CD4-positive, alpha-beta T cell (primary cell): ENCODE measurements around the gene IFI27. TPM values are rescaled to one million over a fixed set of nuclear protein-coding genes. Genes with fewer than 3 reads are reported as not detected.

Source experiments
- ATAC-seq: fragments of 200-7000 bp; cut with Tn5 transposase; one replicate; pipeline ENCODE4 v1.10.0; 2022; ENCODE audit warnings: mild to moderate bottlenecking; ENCODE audit not compliant: poor library complexity
- CTCF ChIA-PET: fragments of 350-600 bp; sonication (Branson Sonifier 250); formaldehyde crosslinking; loops from one replicate; lab custom pipeline; 2021; ENCODE audit warnings: antibody characterized with exemption, inconsistent platforms; lab: Charles Lee
- POLR2A ChIA-PET: fragments of 350-600 bp; sonication (Branson Sonifier 250); formaldehyde crosslinking; loops from one replicate; lab custom pipeline; 2021; ENCODE audit warnings: antibody characterized with exemption, inconsistent platforms; lab: Charles Lee
- DNase-seq, 14 experiments: peaks; one replicate each; pipeline ENCODE4 v3.0.0-alpha.2; 2013 to 2020; ENCODE audit warnings: mixed read lengths in 2 of 14
- H3K27ac ChIP-seq, 2 donors: one replicate each; pipeline versions ENCODE4 v1.5.1 to v1.7.0; 2013; ENCODE audit warnings: low read length in 2 of 2, low read depth in 1 of 2, mild to moderate bottlenecking in 1 of 2
- H3K27me3 ChIP-seq, 2 experiments: 1 replicate in 1 of 2; 2 replicates in 1 of 2; pipeline versions ENCODE4 v1.6.1 to v1.7.0; 2013; ENCODE audit warnings: low read length in 2 of 2, control low read depth in 1 of 2, mild to moderate bottlenecking in 1 of 2, moderate library complexity in 1 of 2; ENCODE audit not compliant: insufficient read depth in 2 of 2, control insufficient read depth in 1 of 2
- H3K36me3 ChIP-seq: one replicate; pipeline ENCODE4 v1.6.1; 2013; ENCODE audit warnings: low read length, control low read depth; ENCODE audit not compliant: insufficient read depth
- H3K4me1 ChIP-seq: one replicate; pipeline ENCODE4 v1.6.1; 2013; ENCODE audit warnings: low read length, control low read depth; ENCODE audit not compliant: insufficient read depth
- H3K4me3 ChIP-seq: one replicate; pipeline ENCODE4 v1.5.1; 2013; ENCODE audit warnings: mild to moderate bottlenecking, low read length, moderate library complexity
- H3K9me3 ChIP-seq, 2 experiments: 1 replicate in 1 of 2; 2 replicates in 1 of 2; pipeline versions ENCODE4 v1.6.1 to v1.7.0; 2013; ENCODE audit warnings: low read length in 2 of 2, mild to moderate bottlenecking in 2 of 2, control low read depth in 1 of 2, moderate library complexity in 1 of 2; ENCODE audit not compliant: control insufficient read depth in 1 of 2, insufficient read depth in 1 of 2
- H3K27ac Mint-ChIP-seq: one replicate; pipeline ENCODE4 v1.8.0; 2020; ENCODE audit warnings: mixed read lengths
- H3K27me3 Mint-ChIP-seq: one replicate; pipeline ENCODE4 v1.8.0; 2021; ENCODE audit warnings: mixed read lengths
- H3K36me3 Mint-ChIP-seq: one replicate; pipeline ENCODE4 v1.8.0; 2021; ENCODE audit warnings: low read depth, mixed read lengths
- H3K4me1 Mint-ChIP-seq: one replicate; pipeline ENCODE4 v1.8.0; 2021; ENCODE audit warnings: low read depth, mixed read lengths
- H3K4me3 Mint-ChIP-seq: one replicate; pipeline ENCODE4 v1.8.0; 2020; ENCODE audit warnings: mild to moderate bottlenecking, mixed read lengths
- H3K9me3 Mint-ChIP-seq: one replicate; pipeline ENCODE4 v1.8.0; 2020; ENCODE audit warnings: mixed read lengths
- intact Hi-C, 2 experiments: fragments of 100-400 bp; cut with DNase I in 1 of 2; cut with micrococcal nuclease in 1 of 2; formaldehyde crosslinking; loops; one replicate each; pipeline versions ENCODE4 v1.15.1 to v1.9.0; 2023 to 2025; cut with DNase I, micrococcal nuclease
- total RNA-seq, 174 experiments: library from RNA in 2 of 174; stranded (reverse) in 2 of 174; gene quantifications; one replicate each; pipeline ENCODE4 v1.2.3 and lab custom pipeline; 2021 to 2026
- TF ChIP-seq, protein P1 (sequence below): fragments of 200-600 bp; IDR thresholded peaks from one replicate; pipeline ENCODE4 v1.8.0; 2022; ENCODE audit warnings: antibody characterized with exemption, mild to moderate bottlenecking

Gene IFI27
- total RNA-seq, 2 experiments from 2014 or later: 1.7 to 2.2 TPM

- H3K27me3 ChIP-seq: no peaks in the 10 kb centered on the region
- ATAC-seq: peak; percentile 29
- Mint-ChIP-seq H3K27ac (peak overlapping the region; percentile 97), H3K4me1 (peaks cover 57% of the 10 kb centered on the region), H3K36me3 (peaks cover 51% of the 10 kb centered on the region), H3K27me3 (no peaks in the 10 kb centered on the region), H3K9me3 (no peaks in the 10 kb centered on the region), H3K4me3 (peak overlapping the region; percentile 99)
- TF ChIP-seq, protein P1, sequence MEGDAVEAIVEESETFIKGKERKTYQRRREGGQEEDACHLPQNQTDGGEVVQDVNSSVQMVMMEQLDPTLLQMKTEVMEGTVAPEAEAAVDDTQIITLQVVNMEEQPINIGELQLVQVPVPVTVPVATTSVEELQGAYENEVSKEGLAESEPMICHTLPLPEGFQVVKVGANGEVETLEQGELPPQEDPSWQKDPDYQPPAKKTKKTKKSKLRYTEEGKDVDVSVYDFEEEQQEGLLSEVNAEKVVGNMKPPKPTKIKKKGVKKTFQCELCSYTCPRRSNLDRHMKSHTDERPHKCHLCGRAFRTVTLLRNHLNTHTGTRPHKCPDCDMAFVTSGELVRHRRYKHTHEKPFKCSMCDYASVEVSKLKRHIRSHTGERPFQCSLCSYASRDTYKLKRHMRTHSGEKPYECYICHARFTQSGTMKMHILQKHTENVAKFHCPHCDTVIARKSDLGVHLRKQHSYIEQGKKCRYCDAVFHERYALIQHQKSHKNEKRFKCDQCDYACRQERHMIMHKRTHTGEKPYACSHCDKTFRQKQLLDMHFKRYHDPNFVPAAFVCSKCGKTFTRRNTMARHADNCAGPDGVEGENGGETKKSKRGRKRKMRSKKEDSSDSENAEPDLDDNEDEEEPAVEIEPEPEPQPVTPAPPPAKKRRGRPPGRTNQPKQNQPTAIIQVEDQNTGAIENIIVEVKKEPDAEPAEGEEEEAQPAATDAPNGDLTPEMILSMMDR: no peak
- H3K9me3 ChIP-seq: no peaks in the 10 kb centered on the region
- ChIA-PET CTCF (interaction anchor here (1.0 to 3.0 kb wide), 6 partner anchors 10 to 142 kb away, joined by 3 to 10 read pairs (median 5); no protein-coding TSS in a partner anchor), POLR2A (interaction anchor here (0.7 to 3.7 kb wide), 28 partner anchors 9 to 1960 kb away, joined by 3 to 33 read pairs (median 5); partner anchors contain the start of genes DICER1, GOLGA5, IFI27L2 and OTUB2)
- peaks cover 29% of the 10 kb centered on the region for H3K4me1 ChIP-seq
- peaks cover 27% of the 10 kb centered on the region for H3K36me3 ChIP-seq
- H3K27ac ChIP-seq: peak overlapping the region; percentile 27 to 93
- intact Hi-C loops: loop anchor here (2.0 to 10.0 kb wide), 4 partner anchors 51 to 967 kb away; partner anchors contain the start of genes BTBD7 (in 1 of the 2), ITPK1 (in 1 of the 2) and OTUB2 (in 1 of the 2)
- H3K4me3 ChIP-seq: peak overlapping the region; percentile 98
- peak in 2 of 14 experiments; percentile 45 to 48 for DNase-seq
Observed at GRCh38 chr14:94081386-94081820, 29.1 kb upstream of the IFI27 start.

DNA sequence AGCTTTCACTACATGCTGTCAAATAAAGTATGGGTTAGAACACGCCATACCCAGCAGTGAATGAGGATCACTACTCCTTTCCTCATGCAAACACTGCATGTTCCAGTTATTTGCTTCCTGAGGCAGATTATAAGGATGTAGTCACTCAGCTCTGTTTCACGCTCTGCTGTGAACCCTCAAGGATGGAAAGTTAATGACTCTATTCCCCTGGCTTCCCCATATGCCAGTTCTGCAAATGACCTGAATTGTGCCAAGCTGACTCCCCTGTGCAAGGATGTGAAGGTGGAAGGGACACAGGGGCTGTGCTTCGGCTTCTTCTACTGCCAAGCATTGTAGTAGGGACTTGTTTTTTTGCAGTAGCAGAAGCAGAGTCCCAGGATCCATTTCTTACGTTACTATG lies 22.6 kb upstream of the IFI27 start:
- ChIA-PET POLR2A (no interaction called here), CTCF (no interaction called here)
- H3K4me3 Mint-ChIP-seq: no peak overlapping the region
- Histone ChIP-seq H3K36me3 (no peaks in the 10 kb centered on the region), H3K27me3 (no peaks in the 10 kb centered on the region), H3K4me3 (no peak overlapping the region), H3K4me1 (no peaks in the 10 kb centered on the region), H3K9me3 (no peaks in the 10 kb centered on the region), H3K27ac (no peak overlapping the region)
- no peaks in the 10 kb centered on the region for H3K9me3 Mint-ChIP-seq
- no peaks in the 10 kb centered on the region for H3K36me3 Mint-ChIP-seq
- no peaks in the 10 kb centered on the region for H3K4me1 Mint-ChIP-seq
- ATAC-seq (no peak), DNase-seq (no peak)
- no peak overlapping the region for H3K27ac Mint-ChIP-seq
- no peaks in the 10 kb centered on the region for H3K27me3 Mint-ChIP-seq
- TF ChIP-seq, protein P1: no peak
- intact Hi-C loops: loop anchor here in 1 of 2 experiments (10.0 kb wide), 1 partner anchor 973 kb away; the partner anchor contains the start of gene ITPK1

GRCh38 chr14:94088516-94088915 lies 22.0 kb upstream of the IFI27 start:
- intact Hi-C loops: loop anchor here in 1 of 2 experiments (10.0 kb wide), 1 partner anchor 974 kb away; the partner anchor contains the start of gene ITPK1
- H3K9me3 Mint-ChIP-seq: no peaks in the 10 kb centered on the region
- H3K27ac ChIP-seq: no peak overlapping the region
- ChIA-PET POLR2A (no interaction called here), CTCF (no interaction called here)
- H3K36me3 ChIP-seq: no peaks in the 10 kb centered on the region
- H3K4me1 Mint-ChIP-seq: no peaks in the 10 kb centered on the region
- DNase-seq: no peak
- TF ChIP-seq, protein P1: no peak
- H3K27ac Mint-ChIP-seq: no peak overlapping the region
- no peak overlapping the region for H3K4me3 ChIP-seq
- H3K36me3 Mint-ChIP-seq: no peaks in the 10 kb centered on the region
- H3K4me3 Mint-ChIP-seq: no peak overlapping the region
- H3K4me1 ChIP-seq: no peaks in the 10 kb centered on the region
- no peak for ATAC-seq
- no peaks in the 10 kb centered on the region for H3K27me3 Mint-ChIP-seq
- no peaks in the 10 kb centered on the region for H3K27me3 ChIP-seq
- H3K9me3 ChIP-seq: no peaks in the 10 kb centered on the region
